RKO (cell line): Measurements from ENCODE around the gene FIS1.

Source experiments
- DNase-seq: peaks from one replicate; pipeline ENCODE4 v3.0.0-alpha.2; 2016; ENCODE audit warnings: low spot score

Gene FIS1

GRCh38 chr7:101233907-101234547, 10.9 kb downstream of the FIS1 start:
- DNase-seq = no peak

- DNase-seq = no peak
These were observed 12.6 kb downstream of the FIS1 start for GRCh38 chr7:101232141-101232850.

DNA sequence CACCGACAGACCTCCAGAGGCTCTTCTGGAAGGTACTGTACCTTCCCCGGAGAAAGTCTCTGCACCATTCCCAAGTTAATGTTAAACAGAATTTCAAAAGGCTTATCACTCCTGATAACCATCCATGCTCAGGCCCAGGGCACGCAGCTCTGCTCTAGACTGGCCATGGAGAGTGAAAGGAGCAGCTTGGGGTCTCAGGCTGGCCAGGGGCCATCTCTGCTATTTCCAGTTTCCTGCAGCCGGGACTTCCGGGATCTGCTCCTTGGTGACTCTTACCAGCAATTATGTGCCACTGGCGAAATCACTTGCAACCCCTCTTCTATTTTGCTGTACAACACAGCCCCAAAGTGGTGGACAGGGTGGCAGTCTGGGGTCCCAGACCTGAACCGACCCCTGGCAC, 13.2 kb downstream of the FIS1 start:
- no peak for DNase-seq

GRCh38 chr7:101226721-101227120, 18.2 kb downstream of the FIS1 start:
- no peak for DNase-seq

- DNase-seq = no peak
These were observed 19.2 kb downstream of the FIS1 start for GRCh38 chr7:101225650-101226049.

GRCh38 chr7:101223528-101223927, 21.4 kb downstream of the FIS1 start:
- no peak for DNase-seq

- no peak for DNase-seq
These were observed 22.5 kb downstream of the FIS1 start for GRCh38 chr7:101222275-101222830.

- no peak for DNase-seq
These were observed 24.6 kb downstream of the FIS1 start for GRCh38 chr7:101220295-101220694.

DNA sequence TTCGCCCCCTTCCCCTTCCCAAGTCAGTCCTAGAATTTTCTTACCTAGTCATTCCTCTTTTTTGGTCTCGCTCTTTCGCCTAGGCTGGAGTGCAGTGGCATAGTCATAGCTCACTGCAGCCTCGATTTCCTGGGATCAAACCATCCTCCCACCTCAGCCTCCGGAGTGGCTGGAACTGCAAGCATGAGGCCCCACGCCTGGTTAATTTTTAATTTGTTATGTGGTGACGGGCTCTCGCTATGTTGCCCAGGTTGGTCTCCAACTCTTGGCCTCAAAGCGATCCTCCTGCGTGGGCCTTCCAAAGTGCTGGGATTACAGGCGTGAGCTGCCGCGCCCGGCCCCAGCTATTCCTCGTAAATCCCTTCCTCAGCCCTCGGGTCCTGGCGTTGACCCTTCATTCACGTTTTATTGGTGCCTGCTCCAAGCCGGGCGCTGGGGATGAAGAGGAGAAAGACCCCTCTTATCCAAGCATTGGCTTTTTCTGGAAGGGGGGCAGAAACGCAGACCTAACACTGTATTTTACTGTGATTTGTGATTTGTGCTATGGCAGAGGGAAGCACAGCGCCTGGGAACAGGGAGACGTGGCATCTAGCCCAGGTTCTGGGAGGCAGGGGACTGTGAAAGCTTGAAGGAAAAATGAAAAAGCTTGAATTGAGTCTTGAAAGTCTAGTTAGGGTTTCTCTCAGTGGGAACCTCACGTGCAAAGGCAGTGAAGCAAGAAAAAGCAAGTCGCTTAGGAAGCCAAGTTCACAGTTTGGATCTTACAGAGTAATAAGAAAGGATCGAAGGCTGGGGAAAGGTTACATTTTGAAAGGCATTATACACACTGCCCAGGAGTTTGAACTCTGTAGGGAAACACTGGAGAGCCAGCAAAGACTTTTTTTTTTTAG, 26.4 kb downstream of the FIS1 start:
- peak; percentile 32 for DNase-seq

DNA sequence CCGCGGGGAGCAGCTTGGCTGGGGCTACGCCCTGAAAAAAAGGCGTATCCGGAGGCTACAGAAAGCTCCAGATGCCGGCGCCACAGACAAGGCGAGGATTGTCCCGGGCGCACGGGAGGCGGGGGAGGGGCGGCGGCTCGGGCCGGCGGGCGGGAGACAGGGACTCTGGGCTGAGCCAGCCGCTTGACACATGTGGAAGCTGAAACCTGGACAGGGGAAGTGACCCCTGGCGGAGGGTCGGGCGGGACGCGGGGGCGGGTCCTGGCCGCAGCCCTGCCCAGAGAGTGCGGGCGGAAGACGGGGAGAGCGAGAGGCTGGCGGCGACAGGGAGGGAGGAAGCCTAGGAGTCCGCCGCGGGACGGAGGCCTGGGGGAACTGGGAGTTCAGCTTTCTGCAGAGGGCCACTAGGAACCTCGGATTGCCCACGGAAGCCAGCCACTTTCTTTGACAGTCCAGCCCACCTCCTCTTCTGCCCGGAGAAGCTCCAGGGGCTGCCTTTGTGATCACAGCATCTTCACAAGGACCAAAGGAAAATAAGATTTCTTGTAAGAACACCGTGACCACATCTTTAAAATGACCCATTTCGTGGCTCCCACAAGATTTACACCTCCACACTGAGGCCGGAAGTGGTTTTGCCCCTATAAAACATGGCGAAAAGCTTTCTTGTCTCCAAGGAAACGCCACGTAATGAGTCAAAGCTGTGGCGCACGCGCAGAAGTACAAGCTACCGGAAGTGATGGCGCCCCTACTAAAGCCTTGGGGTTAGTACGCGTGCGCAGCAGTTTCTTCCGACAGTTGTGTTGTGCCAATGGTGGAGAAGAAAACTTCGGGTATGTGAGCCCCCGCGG, 27.3 kb downstream of the FIS1 start, which contains the start of the genes PLOD3 and ZNHIT1:
Gene PLOD3 (minus strand): TSS at position 194 of the 848 bp plus-strand sequence. CDS start 307 bp downstream, outside the sequence.
Gene ZNHIT1 (plus strand): TSS at position 778 of the 848 bp plus-strand sequence. CDS start 31 bp downstream, at position 809.
- peak; percentile 100 for DNase-seq

GRCh38 chr7:101216860-101217387, 28.0 kb downstream of the FIS1 start:
- no peak for DNase-seq

DNA sequence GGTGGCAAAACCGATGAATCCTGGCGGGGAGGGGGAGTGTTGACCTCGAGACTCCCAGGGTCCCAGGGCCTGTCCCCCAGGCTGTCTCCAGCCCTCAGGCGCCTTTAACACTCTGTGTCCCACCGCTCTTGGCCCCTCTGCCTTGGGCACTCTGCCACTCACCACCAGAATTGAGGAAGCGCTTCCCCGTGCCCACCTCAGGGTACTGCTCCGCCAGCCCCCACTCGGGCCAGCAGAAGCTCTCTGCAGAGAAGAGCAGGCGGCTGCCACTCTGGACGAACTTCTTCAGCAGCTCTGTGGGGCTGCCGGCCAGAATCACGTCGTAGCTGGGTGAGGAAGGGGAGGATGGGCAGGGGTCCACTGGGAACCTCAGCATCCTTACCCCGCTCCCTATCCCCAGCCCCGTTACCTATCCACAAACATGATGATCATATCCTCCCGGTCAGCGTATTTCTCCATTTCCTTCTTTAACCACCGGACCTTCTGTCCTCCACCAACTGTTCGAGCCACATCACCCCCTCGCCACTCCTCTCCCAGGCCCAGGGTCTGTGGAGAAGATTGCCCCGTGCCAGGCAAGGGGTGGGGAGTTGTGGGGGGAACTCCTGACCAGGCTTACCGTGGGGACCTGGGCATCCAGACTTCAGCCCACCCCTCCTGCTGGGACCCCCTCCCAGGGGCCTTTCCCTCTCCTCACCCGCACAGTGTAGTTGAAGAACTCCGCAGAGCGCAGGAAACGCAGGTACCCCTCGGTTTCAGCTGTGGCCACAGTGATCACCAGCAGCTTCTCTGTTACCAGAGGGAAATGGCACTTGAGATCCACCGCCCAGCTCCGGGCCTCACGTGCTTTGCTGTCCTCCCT, 28.7 kb downstream of the FIS1 start:
- peak; percentile 58 for DNase-seq

DNA sequence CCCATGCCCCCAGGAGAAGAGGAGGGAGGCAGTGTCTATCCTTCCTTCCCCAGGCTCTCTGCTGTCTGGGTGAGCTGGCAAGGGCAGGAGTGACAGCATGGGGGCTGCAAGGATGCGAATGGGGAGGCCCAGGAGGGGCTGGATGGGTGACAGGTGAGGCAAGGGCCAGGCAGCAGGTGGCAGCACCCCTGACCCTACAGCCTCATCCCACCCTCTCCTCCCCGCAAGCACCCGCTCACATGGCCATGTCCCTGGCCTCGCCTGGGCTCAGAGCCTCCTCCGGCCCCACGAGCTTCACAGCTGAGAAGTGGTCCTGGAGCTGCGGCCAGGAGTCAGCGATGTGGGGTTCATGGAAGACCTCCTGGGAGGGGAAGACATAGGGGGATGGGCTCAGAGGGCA, 32.9 kb downstream of the FIS1 start:
- DNase-seq = no peak

- DNase-seq = no peak
These were observed 33.4 kb downstream of the FIS1 start for GRCh38 chr7:101211501-101211900.

- DNase-seq = no peak
These were observed 34.7 kb downstream of the FIS1 start for GRCh38 chr7:101210143-101210542.

- DNase-seq = no peak
These were observed 36.1 kb downstream of the FIS1 start for GRCh38 chr7:101208794-101209193.

DNA sequence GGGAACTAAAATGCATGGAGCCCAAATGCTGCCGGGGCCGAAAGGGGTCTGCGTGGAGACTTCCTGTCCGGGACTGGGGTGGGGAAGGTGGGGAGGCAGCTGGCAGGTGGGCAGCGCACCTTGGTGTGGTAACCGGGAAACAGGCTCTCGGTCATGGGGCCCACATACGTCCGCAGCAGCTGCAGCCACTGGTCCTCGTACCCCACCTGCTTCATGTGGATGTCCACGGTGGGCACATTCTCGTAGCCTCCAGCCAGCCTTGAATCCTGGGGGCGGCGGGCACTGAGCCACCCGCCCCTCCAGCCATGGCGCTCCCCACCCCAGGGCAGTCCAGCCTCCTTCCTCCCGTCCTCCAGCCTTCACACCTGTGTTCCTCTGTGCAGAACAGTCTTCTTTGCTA, 37.4 kb downstream of the FIS1 start:
- DNase-seq = no peak

- DNase-seq = no peak
These were observed 38.2 kb downstream of the FIS1 start for GRCh38 chr7:101206665-101207042.

- no peak for DNase-seq
These were observed 38.8 kb downstream of the FIS1 start for GRCh38 chr7:101205901-101206664.
